ENCODE measurements around the gene CEP104. TPM values are rescaled to one million over a fixed set of nuclear protein-coding genes. Genes with fewer than 3 reads are reported as not detected.

Gene CEP104
- total RNA-seq (2014; rRNA removed; shearing (Covaris generic)), result 12.3 and 14.8 TPM in 2 replicates
- polyA plus RNA-seq (2016; fragmentation: Nextera tagmentation; extraction: Ambion mirVana), result 24.7 and 29.8 TPM in 2 replicates

DNA sequence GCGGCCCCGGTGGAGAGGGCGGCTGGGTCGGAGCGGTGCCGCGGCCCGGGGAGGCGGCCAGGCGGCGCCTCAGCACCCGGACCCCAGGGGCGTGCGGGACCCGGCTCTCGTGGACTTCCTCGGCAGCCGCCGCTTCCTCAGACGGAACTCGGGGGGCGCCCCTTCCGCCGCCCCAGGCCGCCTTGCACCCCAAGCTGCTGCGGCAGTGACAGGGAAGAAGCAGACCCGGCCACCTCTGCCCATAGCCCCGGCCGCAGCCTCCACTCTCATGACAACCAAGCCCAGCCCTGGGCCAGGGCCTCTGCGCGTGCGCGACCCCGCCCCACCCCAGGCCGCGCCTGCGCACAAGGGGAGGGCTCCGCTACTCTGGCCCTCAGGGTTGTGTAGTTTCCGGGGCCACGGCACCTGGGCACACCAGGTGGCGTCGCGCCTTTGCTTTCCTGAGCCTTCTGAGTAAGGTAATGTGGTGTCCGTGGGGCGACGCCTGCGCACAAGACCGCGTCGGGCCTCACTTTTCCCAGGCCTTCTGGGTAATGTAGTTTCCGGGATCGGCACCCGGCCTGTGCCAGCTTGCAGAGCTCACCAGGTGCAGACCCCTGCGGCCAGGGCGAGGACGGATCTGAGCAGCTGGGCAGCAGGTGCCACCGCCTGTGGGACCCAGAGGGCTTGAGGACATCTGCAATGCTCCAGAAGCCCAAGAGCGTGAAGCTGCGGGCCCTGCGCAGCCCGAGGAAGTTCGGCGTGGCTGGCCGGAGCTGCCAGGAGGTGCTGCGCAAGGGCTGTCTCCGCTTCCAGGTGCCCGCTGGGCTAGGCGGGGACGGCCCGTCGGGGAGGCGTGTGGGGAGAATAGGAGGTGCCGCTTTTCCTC is at the start of gene CEP104, which contains the start of gene DFFB:
CEP104 (minus strand) TSS at position 289 of the 868 bp plus-strand sequence. CDS start 4,804 bp downstream, outside the sequence.
DFFB (plus strand) TSS at position 554 of the 868 bp plus-strand sequence; CDS start at position 682, 128 bp downstream.
- peak within 1 kb of the TSS; percentile 85 for H2AFZ ChIP-seq
- no peaks in the 10 kb centered on the region for H3K36me3 ChIP-seq (ENCODE audit: low read depth)
- H3K79me2 ChIP-seq (ENCODE audit: insufficient read depth), result peaks cover 42% of the 10 kb centered on the region
- TF ChIP-seq EZH2 (IDR thresholded peaks at IDR 0.05; ENCODE audit: insufficient read depth, poor library complexity, severe bottlenecking) (no peak), EZH2phosphoT487 (IDR thresholded peaks at IDR 0.05; ENCODE audit: insufficient read depth, low read depth) (no peak)
- no peaks in the 10 kb centered on the region; the same call in 1 of the 2 replicates for H4K20me1 ChIP-seq (ENCODE audit: insufficient read depth)
- peaks cover 4% of the 10 kb centered on the region; the same call in 1 of the 2 replicates for H3F3A ChIP-seq (ENCODE audit: insufficient read depth)
- H3K27me3 ChIP-seq (replicated peaks; ENCODE audit: insufficient read depth), result no peaks in the 10 kb centered on the region
- peak within 1 kb of the TSS; percentile 78 for H3K4me3 ChIP-seq
- peak; percentile 84 for DNase-seq
- no peak within 1 kb of the TSS for H3K27ac ChIP-seq
- no peaks in the 10 kb centered on the region for H3K9me2 ChIP-seq (ENCODE audit: insufficient read depth)
- peak within 1 kb of the TSS; percentile 96 for H3K4me2 ChIP-seq (ENCODE audit: unreplicated experiment)
- peaks cover 13% of the 10 kb centered on the region for H3K4me1 ChIP-seq (ENCODE audit: insufficient read depth)
- no peaks in the 10 kb centered on the region for H3K9me3 ChIP-seq (ENCODE audit: low read depth)
- WGBS, 2 experiments (ENCODE audit: low coverage in 1 of 2, low lambda C conversion rate in 2 of 2, missing lambda C conversion rate in 2 of 2), result 1 to 2% methylated on average over 42 to 48 of the region's 73 CpGs
- in situ Hi-C loops (cut with MboI), result no loop called here
- H3K9ac ChIP-seq, result peak within 1 kb of the TSS; percentile 79

DNA sequence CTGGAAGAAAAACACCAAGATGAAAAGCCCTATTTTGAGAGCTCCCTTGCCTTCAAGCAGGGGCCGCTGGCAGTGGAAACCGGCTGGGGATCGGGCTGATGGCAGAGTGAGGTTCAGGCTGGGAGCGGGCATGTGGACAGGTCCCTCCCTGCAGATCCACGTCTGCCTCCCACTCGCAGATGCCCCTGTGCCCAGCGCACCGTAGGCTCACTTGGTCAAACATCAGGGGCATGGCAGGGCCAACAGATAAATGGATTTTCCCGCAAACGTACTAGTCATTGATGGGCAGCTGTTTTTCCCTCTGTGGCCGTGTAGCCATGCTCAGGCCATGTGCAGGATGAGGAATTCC is 49.6 kb upstream of the CEP104 start:
- Histone ChIP-seq H3K27me3 (replicated peaks; ENCODE audit: insufficient read depth) (no peaks in the 10 kb centered on the region), H3K79me2 (ENCODE audit: insufficient read depth) (no peaks in the 10 kb centered on the region), H3K9me2 (ENCODE audit: insufficient read depth) (no peaks in the 10 kb centered on the region), H3K27ac (no peak overlapping the region), H4K20me1 (ENCODE audit: insufficient read depth) (no peaks in the 10 kb centered on the region), H3K36me3 (ENCODE audit: low read depth) (no peaks in the 10 kb centered on the region), H2AFZ (no peak overlapping the region), H3K4me1 (ENCODE audit: insufficient read depth) (no peaks in the 10 kb centered on the region), H3K4me3 (no peak overlapping the region), H3K9me3 (ENCODE audit: low read depth) (no peaks in the 10 kb centered on the region), H3K9ac (no peak overlapping the region), H3F3A (ENCODE audit: insufficient read depth) (no peaks in the 10 kb centered on the region), H3K4me2 (ENCODE audit: unreplicated experiment) (no peak overlapping the region)
- TF ChIP-seq EZH2 (IDR thresholded peaks at IDR 0.05; ENCODE audit: insufficient read depth, poor library complexity, severe bottlenecking) (no peak), EZH2phosphoT487 (IDR thresholded peaks at IDR 0.05; ENCODE audit: insufficient read depth, low read depth) (no peak)
- in situ Hi-C loops (cut with MboI), result loop anchor here (25.0 kb wide), 1 partner anchor 2006 kb away; no protein-coding TSS in a partner anchor
- no peak for DNase-seq
- WGBS, 2 experiments (ENCODE audit: low coverage in 1 of 2, low lambda C conversion rate in 2 of 2, missing lambda C conversion rate in 2 of 2), result 79 to 84% methylated on average over 11 of the region's 11 CpGs

DNA sequence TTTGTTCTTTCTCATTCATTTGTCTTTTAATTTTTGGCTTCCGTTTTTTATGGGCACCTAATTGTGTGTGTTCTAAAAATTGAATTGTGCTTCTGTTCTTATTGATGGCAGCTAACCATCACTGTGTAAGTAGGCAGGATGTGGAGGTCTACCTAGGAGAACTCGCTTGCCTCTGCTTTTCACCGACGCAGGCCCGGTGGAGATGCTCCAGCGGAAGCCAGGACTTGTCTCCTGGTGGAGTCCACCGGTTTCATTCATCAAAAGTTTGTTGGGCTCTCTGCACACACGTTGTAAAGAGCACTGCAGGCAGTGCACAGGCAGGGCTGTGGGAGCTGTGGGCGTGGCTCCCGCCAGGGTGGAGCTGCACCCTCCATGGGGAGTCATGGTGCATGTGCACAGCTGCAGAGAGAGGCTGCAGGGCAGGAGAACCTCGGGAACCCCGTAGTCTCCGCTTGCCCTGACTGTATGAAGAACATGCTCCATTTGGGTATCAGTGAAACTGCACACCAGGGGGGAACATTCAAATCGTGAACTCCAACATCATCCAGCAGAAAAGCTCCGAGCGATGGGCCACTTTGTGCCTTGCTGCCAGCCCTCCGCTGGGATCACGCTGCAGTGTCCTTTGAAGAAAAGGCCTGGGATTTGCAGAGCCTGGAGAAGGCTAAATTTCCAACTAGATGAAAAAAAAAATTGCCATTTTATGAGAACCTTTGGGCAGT is 49.1 kb upstream of the CEP104 start:
- Histone ChIP-seq H3F3A (ENCODE audit: insufficient read depth) (no peaks in the 10 kb centered on the region), H2AFZ (no peak overlapping the region), H4K20me1 (ENCODE audit: insufficient read depth) (no peaks in the 10 kb centered on the region), H3K4me3 (no peak overlapping the region), H3K4me1 (ENCODE audit: insufficient read depth) (no peaks in the 10 kb centered on the region), H3K9ac (no peak overlapping the region), H3K27ac (no peak overlapping the region), H3K9me3 (ENCODE audit: low read depth) (no peaks in the 10 kb centered on the region), H3K4me2 (ENCODE audit: unreplicated experiment) (no peak overlapping the region), H3K79me2 (ENCODE audit: insufficient read depth) (no peaks in the 10 kb centered on the region), H3K36me3 (ENCODE audit: low read depth) (no peaks in the 10 kb centered on the region), H3K27me3 (replicated peaks; ENCODE audit: insufficient read depth) (no peaks in the 10 kb centered on the region), H3K9me2 (ENCODE audit: insufficient read depth) (no peaks in the 10 kb centered on the region)
- in situ Hi-C loops (cut with MboI), result loop anchor here (25.0 kb wide), 1 partner anchor 2006 kb away; no protein-coding TSS in a partner anchor
- 76 to 80% methylated on average over 18 of the region's 18 CpGs for WGBS, 2 experiments (ENCODE audit: low coverage in 1 of 2, low lambda C conversion rate in 2 of 2, missing lambda C conversion rate in 2 of 2)
- TF ChIP-seq EZH2 (IDR thresholded peaks at IDR 0.05; ENCODE audit: insufficient read depth, poor library complexity, severe bottlenecking), result no peak
- TF ChIP-seq EZH2phosphoT487 (IDR thresholded peaks at IDR 0.05; ENCODE audit: insufficient read depth, low read depth), result no peak
- DNase-seq, result no peak

DNA sequence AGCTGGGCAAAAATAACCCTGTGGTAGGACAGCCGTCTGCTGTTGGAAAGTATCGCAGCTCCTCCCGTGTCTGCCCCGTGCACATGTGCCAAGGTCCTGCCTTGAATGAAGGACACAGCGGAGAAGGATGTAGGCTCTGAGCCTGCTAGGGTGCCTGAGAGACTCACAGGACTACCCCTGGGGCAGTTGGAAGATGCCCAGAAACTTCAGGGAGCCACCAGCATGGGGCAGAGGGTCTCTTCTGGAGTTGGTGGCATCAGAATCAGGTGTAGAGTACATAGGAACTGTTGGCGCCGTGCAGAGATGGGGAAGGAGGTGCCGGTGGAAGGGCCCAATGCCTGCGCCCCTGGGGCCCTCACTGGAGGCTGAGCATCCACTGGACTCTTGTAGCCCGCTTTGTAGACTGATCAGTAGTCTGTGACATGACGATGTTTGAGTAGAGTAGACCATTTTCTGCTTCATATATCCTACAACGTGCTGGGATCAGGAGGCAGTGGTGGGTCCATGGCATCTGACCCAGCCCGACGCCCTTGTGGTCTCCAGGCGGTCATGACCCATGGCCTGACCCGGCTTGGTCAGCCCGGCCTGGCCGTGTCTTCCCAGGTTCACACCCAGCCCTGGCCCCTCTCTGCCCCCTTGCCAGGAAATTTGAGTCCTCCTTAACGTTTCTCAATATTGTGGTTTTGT is 48.4 kb upstream of the CEP104 start:
- no peaks in the 10 kb centered on the region for H3F3A ChIP-seq (ENCODE audit: insufficient read depth)
- no peak overlapping the region for H3K27ac ChIP-seq
- TF ChIP-seq EZH2phosphoT487 (IDR thresholded peaks at IDR 0.05; ENCODE audit: insufficient read depth, low read depth) (no peak), EZH2 (IDR thresholded peaks at IDR 0.05; ENCODE audit: insufficient read depth, poor library complexity, severe bottlenecking) (no peak)
- no peak overlapping the region for H3K4me2 ChIP-seq (ENCODE audit: unreplicated experiment)
- no peak overlapping the region for H3K9ac ChIP-seq
- H3K9me2 ChIP-seq (ENCODE audit: insufficient read depth), result no peaks in the 10 kb centered on the region
- H3K4me1 ChIP-seq (ENCODE audit: insufficient read depth), result no peaks in the 10 kb centered on the region
- in situ Hi-C loops (cut with MboI), result loop anchor here (25.0 kb wide), 1 partner anchor 2007 kb away; no protein-coding TSS in a partner anchor
- no peaks in the 10 kb centered on the region for H3K27me3 ChIP-seq (replicated peaks; ENCODE audit: insufficient read depth)
- H3K9me3 ChIP-seq (ENCODE audit: low read depth), result no peaks in the 10 kb centered on the region
- H2AFZ ChIP-seq, result no peak overlapping the region
- no peaks in the 10 kb centered on the region for H3K79me2 ChIP-seq (ENCODE audit: insufficient read depth)
- no peak overlapping the region for H3K4me3 ChIP-seq
- DNase-seq, result no peak
- 81 to 90% methylated on average over 19 of the region's 19 CpGs for WGBS, 2 experiments (ENCODE audit: low coverage in 1 of 2, low lambda C conversion rate in 2 of 2, missing lambda C conversion rate in 2 of 2)
- no peaks in the 10 kb centered on the region for H3K36me3 ChIP-seq (ENCODE audit: low read depth)
- H4K20me1 ChIP-seq (ENCODE audit: insufficient read depth), result no peaks in the 10 kb centered on the region
